Sigmoid colon (tissue), 7 donors: ENCODE data around the gene ARHGAP10. TPM values are rescaled to one million over a fixed set of nuclear protein-coding genes. Genes with fewer than 3 reads are reported as not detected.

Source experiments
- DNase-seq: peaks from one replicate; pipeline ENCODE4 v3.0.0-alpha.2; 2019
- H3K27ac ChIP-seq, 4 donors: fragments of 200-600 bp; sonication (generic); one replicate each; pipeline ENCODE4 v1.5.1; 2016 to 2019; ENCODE audit warnings: mild to moderate bottlenecking in 1 of 4
- H3K27me3 ChIP-seq, 3 donors: fragments of 200-600 bp; sonication (generic); one replicate each; pipeline ENCODE4 v1.5.1; 2019; ENCODE audit warnings: mild to moderate bottlenecking in 1 of 3
- H3K36me3 ChIP-seq, 4 donors: fragments of 200-600 bp; sonication (generic); one replicate each; pipeline ENCODE4 v1.5.1; 2016 to 2019
- H3K4me1 ChIP-seq, 4 donors: fragments of 200-600 bp; sonication (generic); one replicate each; pipeline ENCODE4 v1.5.1; 2017 to 2019
- H3K4me3 ChIP-seq, 4 donors: fragments of 200-600 bp; sonication (generic); one replicate each; pipeline ENCODE4 v1.5.1; 2017 to 2019; ENCODE audit warnings: mild to moderate bottlenecking in 2 of 4, moderate library complexity in 1 of 4
- H3K9me3 ChIP-seq, 4 donors: fragments of 200-600 bp in 3 of 4; sonication (generic) in 3 of 4; one replicate each; pipeline versions ENCODE4 v1.5.1 to v1.6.1; 2013 to 2019
- CTCF ChIP-seq, 4 experiments: fragments of 450-650 bp in 3 of 4; fragments of 200-600 bp in 1 of 4; IDR thresholded peaks; one replicate each; pipeline ENCODE4 v1.5.1; 2016 to 2019; ENCODE audit warnings: antibody characterized with exemption in 4 of 4, mild to moderate bottlenecking in 3 of 4, moderate library complexity in 2 of 4
- EP300 ChIP-seq, 4 donors: sonication (generic); formaldehyde crosslinking; IDR thresholded peaks; one replicate each; pipeline ENCODE4 v1.6.1; 2017; ENCODE audit warnings: antibody characterized with exemption in 4 of 4
- POLR2A ChIP-seq, 2 donors: fragments of 450-650 bp; IDR thresholded peaks; one replicate each; pipeline ENCODE4 v1.6.1; 2016; ENCODE audit warnings: antibody characterized with exemption in 2 of 2, mild to moderate bottlenecking in 2 of 2, moderate library complexity in 2 of 2
- POLR2AphosphoS5 ChIP-seq, 4 donors: sonication (generic); formaldehyde crosslinking; IDR thresholded peaks; one replicate each; pipeline ENCODE4 v1.6.1; 2017; ENCODE audit warnings: antibody characterized with exemption in 4 of 4
- WGBS, 2 donors: extraction: QIAGEN DNeasy Blood & Tissue Kit; methylation state at CpG; one replicate each; pipeline ENCODE4 v1.1.7; 2013; 5-methylcytosine and 5-hydroxymethylcytosine counted together
- intact Hi-C: fragments of 100-400 bp; cut with DNase I; formaldehyde crosslinking; loops from one replicate; pipeline ENCODE4 v1.15.1; 2023
- polyA plus RNA-seq, 3 donors: library from polyadenylated mRNA; stranded (reverse); fragments of 200-250 nt; gene quantifications; one replicate each; pipeline ENCODE4 v1.2.3, GENCODE V29; 2013
- total RNA-seq, 4 donors: library from RNA; depleted of rRNA; stranded (reverse); fragments of >200 nt; gene quantifications; one replicate each; pipeline ENCODE4 v1.1.0, GENCODE V29; 2016
- donor health status: healthy with polysubstance abuse.
- donor health status: Bipolar disorder and iron deficiency.
- donor health status: healthy.

The ARHGAP10 gene
- total and polyA plus RNA-seq, 7 donors: 3.0 to 158 (median 123) TPM

- TF ChIP-seq CTCF (IDR thresholded peaks at IDR 0.05) (no peak), POLR2AphosphoS5 (IDR thresholded peaks at IDR 0.05) (no peak), EP300 (IDR thresholded peaks at IDR 0.05) (no peak), POLR2A (IDR thresholded peaks at IDR 0.05) (no peak)
- WGBS, 2 donors: 96 to 97% methylated on average over 5 of the region's 5 CpGs
Measured at GRCh38 chr4:148093065-148093464, 361.2 kb downstream of the ARHGAP10 start.

GRCh38 chr4:148094149-148094548, 362.3 kb downstream of the ARHGAP10 start:
- peaks cover 0 to 26% (median 6%) of the 10 kb centered on the region in 4 donors for H3K4me1 ChIP-seq
- 88 to 94% methylated on average over 1 of the region's 1 CpG for WGBS, 2 donors
- intact Hi-C loops: no loop called here
- no peaks in the 10 kb centered on the region for H3K27me3 ChIP-seq
- H3K9me3 ChIP-seq: no peaks in the 10 kb centered on the region
- no peak overlapping the region for H3K4me3 ChIP-seq
- TF ChIP-seq POLR2AphosphoS5 (IDR thresholded peaks at IDR 0.05) (no peak), EP300 (IDR thresholded peaks at IDR 0.05) (no peak)
- H3K27ac ChIP-seq: no peak overlapping the region
- no peaks in the 10 kb centered on the region for H3K36me3 ChIP-seq
- DNase-seq: no peak

More at GRCh38 chr4:148093065-148093464, 361.2 kb downstream of the ARHGAP10 start:
- peaks cover 0 to 2% (median 0%) of the 10 kb centered on the region in 4 donors for H3K9me3 ChIP-seq
- no peak overlapping the region for H3K27ac ChIP-seq
- no peak for DNase-seq
- H3K36me3 ChIP-seq: no peaks in the 10 kb centered on the region
- no peaks in the 10 kb centered on the region for H3K27me3 ChIP-seq
- H3K4me1 ChIP-seq: peaks cover 0 to 26% (median 6%) of the 10 kb centered on the region in 4 donors
- intact Hi-C loops: no loop called here
- H3K4me3 ChIP-seq: no peak overlapping the region

GRCh38 chr4:148095346-148095923, 363.5 kb downstream of the ARHGAP10 start:
- H3K4me1 ChIP-seq: peaks cover 0 to 26% (median 6%) of the 10 kb centered on the region in 4 donors
- no peak for TF ChIP-seq CTCF (IDR thresholded peaks at IDR 0.05)
- TF ChIP-seq POLR2A (IDR thresholded peaks at IDR 0.05): no peak
- TF ChIP-seq EP300 (IDR thresholded peaks at IDR 0.05): no peak
- no peak for TF ChIP-seq POLR2AphosphoS5 (IDR thresholded peaks at IDR 0.05)
- no peaks in the 10 kb centered on the region for H3K9me3 ChIP-seq
- H3K27ac ChIP-seq: no peak overlapping the region
- no peak for DNase-seq
- no peak overlapping the region for H3K4me3 ChIP-seq
- no peaks in the 10 kb centered on the region for H3K36me3 ChIP-seq
- 94 to 100% methylated on average over 5 of the region's 5 CpGs for WGBS, 2 donors
- intact Hi-C loops: no loop called here
- no peaks in the 10 kb centered on the region for H3K27me3 ChIP-seq

- DNase-seq: no peak
- H3K9me3 ChIP-seq: no peaks in the 10 kb centered on the region
- TF ChIP-seq POLR2AphosphoS5 (IDR thresholded peaks at IDR 0.05): no peak
- TF ChIP-seq POLR2A (IDR thresholded peaks at IDR 0.05): no peak
- TF ChIP-seq CTCF (IDR thresholded peaks at IDR 0.05): no peak
- TF ChIP-seq EP300 (IDR thresholded peaks at IDR 0.05): no peak
- intact Hi-C loops: no loop called here
- no peak overlapping the region for H3K27ac ChIP-seq
- no peaks in the 10 kb centered on the region for H3K36me3 ChIP-seq
- no peaks in the 10 kb centered on the region for H3K27me3 ChIP-seq
- 93 to 97% methylated on average over 5 of the region's 5 CpGs for WGBS, 2 donors
- H3K4me3 ChIP-seq: no peak overlapping the region
- H3K4me1 ChIP-seq: peaks cover 0 to 10% (median 2%) of the 10 kb centered on the region in 4 donors
Measured at GRCh38 chr4:148097801-148098200, 365.9 kb downstream of the ARHGAP10 start.

GRCh38 chr4:148101235-148101634, 369.3 kb downstream of the ARHGAP10 start:
- Histone ChIP-seq H3K4me3 (no peak overlapping the region), H3K27me3 (no peaks in the 10 kb centered on the region), H3K9me3 (no peaks in the 10 kb centered on the region), H3K36me3 (peaks cover 0 to 6% (median 0%) of the 10 kb centered on the region in 4 donors), H3K27ac (no peak overlapping the region), H3K4me1 (no peaks in the 10 kb centered on the region)
- TF ChIP-seq POLR2AphosphoS5 (IDR thresholded peaks at IDR 0.05) (no peak), EP300 (IDR thresholded peaks at IDR 0.05) (no peak), POLR2A (IDR thresholded peaks at IDR 0.05) (no peak), CTCF (IDR thresholded peaks at IDR 0.05) (no peak)
- no peak for DNase-seq
- WGBS, 2 donors: 58 to 89% methylated on average over 3 of the region's 3 CpGs
- intact Hi-C loops: no loop called here
